Prostate gland (tissue), 2 donors: ENCODE results near the gene TNP2. TPM values are rescaled to one million over a fixed set of nuclear protein-coding genes. Genes with fewer than 3 reads are reported as not detected.

Experiments
- DNase-seq: peaks from one replicate; pipeline ENCODE4 v3.0.0-alpha.2; 2019; ENCODE audit warnings: low spot score
- H3K27ac ChIP-seq, 2 donors: fragments of 200-600 bp; sonication (generic); 2 replicates each; pipeline ENCODE4 v1.5.1; 2017 to 2019
- H3K27me3 ChIP-seq: fragments of 200-600 bp; sonication (generic); replicated peaks from 2 replicates; pipeline ENCODE4 v1.5.1; 2019; ENCODE audit not compliant: insufficient read depth
- H3K36me3 ChIP-seq, 2 donors: fragments of 200-600 bp; sonication (generic); 1 replicate in 1 of 2; 2 replicates in 1 of 2; pipeline versions ENCODE4 v1.5.1 to v1.8.1; 2017 to 2019
- H3K4me1 ChIP-seq: fragments of 200-600 bp; sonication (generic); replicated peaks from 2 replicates; pipeline ENCODE4 v1.5.1; 2019
- H3K4me3 ChIP-seq, 2 donors: fragments of 200-600 bp; sonication (generic); 2 replicates each; pipeline ENCODE4 v1.5.1; 2017 to 2019
- H3K9me3 ChIP-seq: fragments of 200-600 bp; sonication (generic); 2 replicates; pipeline ENCODE4 v1.5.1; 2017
- POLR2A ChIP-seq: fragments of 450-650 bp; IDR thresholded peaks from one replicate; pipeline ENCODE4 v1.6.1; 2016; ENCODE audit warnings: antibody characterized with exemption, mild to moderate bottlenecking
- POLR2AphosphoS5 ChIP-seq: sonication (generic); formaldehyde crosslinking; IDR thresholded peaks from one replicate; pipeline ENCODE4 v1.6.1; 2017; ENCODE audit warnings: antibody characterized with exemption
- WGBS: methylation state at CpG from one replicate; pipeline ENCODE4 v1.1.5; 2018; 5-methylcytosine and 5-hydroxymethylcytosine counted together
- intact Hi-C: fragments of 100-400 bp; cut with DNase I; formaldehyde crosslinking; loops from one replicate; pipeline ENCODE4 v1.14.2; 2022
- total RNA-seq, 2 donors: library from RNA; depleted of rRNA; stranded (reverse); fragments of >200 nt; gene quantifications; one replicate each; pipeline ENCODE4 v1.1.0, GENCODE V29; 2016
- TF ChIP-seq, protein P1 (sequence below), 4 experiments: fragments of 200-600 bp in 2 of 4; fragments of 450-650 bp in 2 of 4; sonication (generic) in 2 of 4; IDR thresholded peaks; 1 replicate in 3 of 4; 2 replicates in 1 of 4; pipeline ENCODE4 v1.5.1; 2016 to 2019; ENCODE audit warnings: antibody characterized with exemption in 4 of 4, mild to moderate bottlenecking in 2 of 4, moderate library complexity in 2 of 4

Gene TNP2
- total RNA-seq, 2 donors from 2014 or later = not detected

- 94% methylated on average over 15 of the region's 15 CpGs for WGBS
- H3K9me3 ChIP-seq = no peaks in the 10 kb centered on the region
- no peak overlapping the region for H3K27ac ChIP-seq
- no peak overlapping the region for H3K4me3 ChIP-seq
- H3K27me3 ChIP-seq = no peaks in the 10 kb centered on the region
- no peak for DNase-seq
- intact Hi-C loops = no loop called here
- TF ChIP-seq POLR2A (no peak), POLR2AphosphoS5 (no peak)
- TF ChIP-seq, protein P1, sequence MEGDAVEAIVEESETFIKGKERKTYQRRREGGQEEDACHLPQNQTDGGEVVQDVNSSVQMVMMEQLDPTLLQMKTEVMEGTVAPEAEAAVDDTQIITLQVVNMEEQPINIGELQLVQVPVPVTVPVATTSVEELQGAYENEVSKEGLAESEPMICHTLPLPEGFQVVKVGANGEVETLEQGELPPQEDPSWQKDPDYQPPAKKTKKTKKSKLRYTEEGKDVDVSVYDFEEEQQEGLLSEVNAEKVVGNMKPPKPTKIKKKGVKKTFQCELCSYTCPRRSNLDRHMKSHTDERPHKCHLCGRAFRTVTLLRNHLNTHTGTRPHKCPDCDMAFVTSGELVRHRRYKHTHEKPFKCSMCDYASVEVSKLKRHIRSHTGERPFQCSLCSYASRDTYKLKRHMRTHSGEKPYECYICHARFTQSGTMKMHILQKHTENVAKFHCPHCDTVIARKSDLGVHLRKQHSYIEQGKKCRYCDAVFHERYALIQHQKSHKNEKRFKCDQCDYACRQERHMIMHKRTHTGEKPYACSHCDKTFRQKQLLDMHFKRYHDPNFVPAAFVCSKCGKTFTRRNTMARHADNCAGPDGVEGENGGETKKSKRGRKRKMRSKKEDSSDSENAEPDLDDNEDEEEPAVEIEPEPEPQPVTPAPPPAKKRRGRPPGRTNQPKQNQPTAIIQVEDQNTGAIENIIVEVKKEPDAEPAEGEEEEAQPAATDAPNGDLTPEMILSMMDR (IDR thresholded peaks at IDR 0.05) = no peak
- H3K4me1 ChIP-seq = no peaks in the 10 kb centered on the region
- no peaks in the 10 kb centered on the region for H3K36me3 ChIP-seq
Measured at GRCh38 chr16:11238272-11239202, 30.6 kb downstream of the TNP2 start.

GRCh38 chr16:11236461-11237254 lies 32.5 kb downstream of the TNP2 start:
- Histone ChIP-seq H3K27me3 (no peaks in the 10 kb centered on the region), H3K9me3 (no peaks in the 10 kb centered on the region), H3K4me3 (no peak overlapping the region), H3K36me3 (no peaks in the 10 kb centered on the region), H3K27ac (no peak overlapping the region), H3K4me1 (no peaks in the 10 kb centered on the region)
- no peak for TF ChIP-seq POLR2A
- TF ChIP-seq, protein P1 (IDR thresholded peaks at IDR 0.05) = no peak
- TF ChIP-seq POLR2AphosphoS5 = no peak
- 81% methylated on average over 9 of the region's 10 CpGs for WGBS
- intact Hi-C loops = no loop called here
- DNase-seq = no peak

- WGBS = 86% methylated on average over 5 of the region's 5 CpGs
Measured at GRCh38 chr16:11235703-11235991, 33.5 kb downstream of the TNP2 start.

DNA sequence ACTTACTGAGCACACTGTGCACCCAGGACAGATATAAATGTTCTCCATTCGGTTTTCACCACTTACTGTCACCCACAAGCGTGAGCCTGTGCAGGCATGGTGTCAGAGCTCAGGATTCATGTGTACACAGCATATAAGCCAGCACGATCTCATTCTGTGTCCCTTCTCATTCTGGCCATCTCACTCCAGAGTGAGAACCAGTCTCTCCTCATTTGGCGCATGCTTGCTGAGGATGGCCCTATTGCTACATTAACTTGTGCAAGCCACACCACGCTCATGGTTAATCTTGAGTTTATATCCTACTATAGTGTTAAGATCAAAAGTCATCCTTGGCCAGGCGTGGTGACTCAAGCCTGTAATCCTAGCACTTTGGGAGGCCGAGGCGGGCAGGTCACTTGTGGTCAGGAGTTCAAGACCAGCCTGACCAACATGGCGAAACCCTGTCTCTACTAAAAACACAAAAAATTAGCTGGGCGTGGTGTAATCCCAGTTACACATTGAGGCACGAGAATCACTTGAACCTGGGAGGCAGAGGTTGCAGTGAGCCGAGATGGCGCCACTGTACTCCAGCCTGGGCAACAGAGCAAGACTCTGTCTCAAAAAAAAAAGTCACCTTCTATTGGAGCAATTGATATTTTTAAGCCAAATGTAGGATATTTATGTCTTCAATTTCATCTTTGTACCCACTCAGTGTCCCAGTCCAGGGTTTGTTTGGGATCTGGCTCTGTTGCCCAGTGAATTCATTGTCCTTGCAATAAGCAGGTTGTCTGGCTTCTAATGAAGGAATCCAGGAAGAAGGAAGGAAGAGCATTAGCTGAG lies 34.0 kb downstream of the TNP2 start:
- intact Hi-C loops = no loop called here
- no peak for DNase-seq
- Histone ChIP-seq H3K27ac (no peak overlapping the region), H3K9me3 (no peaks in the 10 kb centered on the region), H3K4me3 (no peak overlapping the region), H3K36me3 (no peaks in the 10 kb centered on the region), H3K27me3 (no peaks in the 10 kb centered on the region), H3K4me1 (no peaks in the 10 kb centered on the region)
- WGBS = 89% methylated on average over 13 of the region's 13 CpGs
- no peak for TF ChIP-seq POLR2AphosphoS5
- TF ChIP-seq POLR2A = no peak
- TF ChIP-seq, protein P1 (IDR thresholded peaks at IDR 0.05) = no peak

More at GRCh38 chr16:11235703-11235991, 33.5 kb downstream of the TNP2 start:
- no peaks in the 10 kb centered on the region for H3K36me3 ChIP-seq
- no peaks in the 10 kb centered on the region for H3K4me1 ChIP-seq
- TF ChIP-seq, protein P1 (IDR thresholded peaks at IDR 0.05) = no peak
- no peak for DNase-seq
- H3K4me3 ChIP-seq = no peak overlapping the region
- H3K9me3 ChIP-seq = no peaks in the 10 kb centered on the region
- no peaks in the 10 kb centered on the region for H3K27me3 ChIP-seq
- intact Hi-C loops = no loop called here
- no peak overlapping the region for H3K27ac ChIP-seq
